HepG2 (cell line): ENCODE data around the gene PRR20G. TPM values are rescaled to one million over a fixed set of nuclear protein-coding genes. Genes with fewer than 3 reads are reported as not detected.

Source experiments
- ATAC-seq: fragments of 200-7000 bp; cut with Tn5 transposase; 3 replicates; pipeline ENCODE4 v1.9.1; 2020; ENCODE audit warnings: mild to moderate bottlenecking, moderate library complexity
- BruUV-seq: library from RNA; stranded (reverse); fragments of 400-500 nt; replicated peaks from 2 replicates; lab custom pipeline; 2021; lab: Mats Ljungman, UMichigan
- CTCF ChIA-PET: fragments of 300-600 bp; formaldehyde crosslinking; extraction: SDS; loops from one replicate; lab custom pipeline; 2021; ENCODE audit warnings: low total read pairs, inconsistent platforms, low intra/inter-chr PET ratio; lab: Yijun Ruan, JAX
- POLR2A ChIA-PET: fragments of 350-600 bp; sonication (Branson Sonifier 250); formaldehyde crosslinking; loops from one replicate; lab custom pipeline; 2020; ENCODE audit warnings: antibody characterized with exemption, inconsistent platforms; lab: Yijun Ruan, JAX
- DNase-seq: peaks from one replicate; pipeline ENCODE4 v3.0.0-alpha.2; 2015; ENCODE audit warnings: low spot score
- FAIRE-seq: peaks from 3 replicates; lab custom pipeline; 2011; peaks lifted over from hg19 to GRCh38; lab: Jason Lieb, UNC
- H2AFZ ChIP-seq: one replicate; pipeline ENCODE4 v1.6.1; 2011; ENCODE audit warnings: low read length, inconsistent platforms
- H3K27ac ChIP-seq: fragments of 300-600 bp; 3 replicates; pipeline ENCODE4 v1.8.0; 2011; ENCODE audit warnings: mixed run types, mild to moderate bottlenecking, mixed read lengths, low read length, inconsistent platforms; ENCODE audit not compliant: insufficient read depth; ENCODE audit errors: extremely low read length
- H3K27me3 ChIP-seq, 2 experiments: fragments of 200-600 bp in 1 of 2; 2 replicates in 1 of 2; 3 replicates in 1 of 2; pipeline versions ENCODE4 v1.6.0 to v1.8.0; 2011; ENCODE audit warnings: low read length in 2 of 2, mild to moderate bottlenecking in 2 of 2, moderate library complexity in 2 of 2, inconsistent platforms in 1 of 2; ENCODE audit not compliant: insufficient read depth in 2 of 2, control insufficient read depth in 1 of 2
- H3K36me3 ChIP-seq, 2 experiments: fragments of 200-600 bp in 1 of 2; replicated peaks in 1 of 2; 2 replicates in 1 of 2; 3 replicates in 1 of 2; pipeline versions ENCODE4 v1.5.1 to v1.8.0; 2011; ENCODE audit warnings: low read length in 2 of 2, inconsistent platforms in 1 of 2; ENCODE audit not compliant: insufficient read depth in 2 of 2, control insufficient read depth in 1 of 2
- H3K4me1 ChIP-seq: 2 replicates; pipeline ENCODE4 v1.5.1; 2012; ENCODE audit warnings: low read length, inconsistent platforms; ENCODE audit not compliant: insufficient read depth
- H3K4me2 ChIP-seq: 2 replicates; pipeline ENCODE4 v1.6.0; 2011; ENCODE audit warnings: low read depth, low read length, inconsistent platforms
- H3K4me3 ChIP-seq, 3 experiments: fragments of 200-600 bp in 1 of 3; sonication (generic), shearing (Covaris generic) in 1 of 3; replicated peaks in 1 of 3; 2 replicates each; pipeline ENCODE4 v1.5.1; 2011 to 2016; ENCODE audit warnings: low read length in 3 of 3, inconsistent platforms in 2 of 3, low read depth in 2 of 3, mild to moderate bottlenecking in 2 of 3, control low read depth in 1 of 3, mixed read lengths in 1 of 3; ENCODE audit not compliant: insufficient read depth in 1 of 3
- H3K79me2 ChIP-seq: one replicate; pipeline ENCODE4 v1.6.1; 2011; ENCODE audit warnings: low read length, inconsistent platforms; ENCODE audit not compliant: insufficient read depth
- H3K9ac ChIP-seq: 2 replicates; pipeline ENCODE4 v1.6.0; 2011; ENCODE audit warnings: mild to moderate bottlenecking, low read depth, low read length, inconsistent platforms; ENCODE audit not compliant: insufficient read depth
- H3K9me3 ChIP-seq: 2 replicates; pipeline ENCODE4 v1.5.1; 2012; ENCODE audit warnings: mild to moderate bottlenecking, low read length
- H4K20me1 ChIP-seq: 2 replicates; pipeline ENCODE4 v1.6.0; 2011; ENCODE audit warnings: inconsistent platforms, mild to moderate bottlenecking, low read length, moderate library complexity; ENCODE audit not compliant: insufficient read depth
- MAF1 ChIP-seq: sonication (generic); formaldehyde crosslinking; IDR thresholded peaks from 2 replicates; pipeline ENCODE4 v1.5.0; 2020; ENCODE audit warnings: missing genetic modification reagents, borderline replicate concordance
- MBD4 ChIP-seq: IDR thresholded peaks from 2 replicates; pipeline ENCODE4 v1.6.1; 2012; ENCODE audit warnings: low read length, inconsistent platforms, borderline replicate concordance
- ZNF224 ChIP-seq: sonication (generic); formaldehyde crosslinking; IDR thresholded peaks from 2 replicates; pipeline ENCODE4 v1.5.0; 2020; ENCODE audit warnings: mild to moderate bottlenecking, missing genetic modification reagents
- ZNF556 ChIP-seq: sonication (generic); formaldehyde crosslinking; IDR thresholded peaks from 2 replicates; pipeline ENCODE4 v1.4.0; 2020; ENCODE audit warnings: mild to moderate bottlenecking, missing genetic modification reagents, borderline replicate concordance
- WGBS: methylation state at CpG from one replicate; pipeline ENCODE4 v1.1.6; 2017; ENCODE audit warnings: low lambda C conversion rate; 5-methylcytosine and 5-hydroxymethylcytosine counted together
- in situ Hi-C: cut with HindIII; loops from 2 replicates; pipeline ENCODE4 v1.10.0; 2017; ENCODE audit warnings: low pct_unique_long_range_greater_than_20kb; ENCODE audit not compliant: extremely low pct_ligation_motif_present
- intact Hi-C: fragments of 100-400 bp; cut with micrococcal nuclease; formaldehyde crosslinking; loops from one replicate; pipeline ENCODE4 v1.10.0; 2022; ENCODE audit not compliant: unreplicated experiment
- polyA plus RNA-seq, 8 experiments: library from polyadenylated mRNA; depleted of rRNA in 3 of 8; stranded (reverse) in 7 of 8; unstranded in 1 of 8; fragments of >200 nt; fragmentation: Illumina TruSeq in 4 of 8; extraction: Trizol in 4 of 8; gene quantifications; 2 replicates each; pipeline versions ENCODE4 v1.2.1 to v1.2.3, GENCODE V29; 2011 to 2016; ENCODE audit warnings: low read depth in 4 of 8, missing spikeins in 1 of 8, mixed read lengths in 1 of 8; ENCODE audit not compliant: insufficient read depth in 1 of 8
- total RNA-seq, 5 experiments: library from RNA; depleted of rRNA; stranded (reverse); fragments of >200 nt; fragmentation: Illumina TruSeq; extraction: Trizol; gene quantifications; 2 replicates each; pipeline ENCODE4 v1.2.3, GENCODE V29; 2016; ENCODE audit warnings: low read depth in 1 of 5
- TF ChIP-seq, protein P1 (sequence below): sonication (generic); formaldehyde crosslinking; IDR thresholded peaks from 2 replicates; pipeline ENCODE4 v1.4.0; 2020; ENCODE audit warnings: missing genetic modification reagents
- TF ChIP-seq, protein P2 (sequence below): IDR thresholded peaks from 2 replicates; pipeline ENCODE4 v1.6.1; 2012; ENCODE audit warnings: low read depth, low read length, improper control_type of control experiment

Gene PRR20G
- total and polyA plus RNA-seq, 2 of the 13 experiments (the other 11 are each of a cell fraction or from before 2014, with no cell fraction given), result not detected

DNA sequence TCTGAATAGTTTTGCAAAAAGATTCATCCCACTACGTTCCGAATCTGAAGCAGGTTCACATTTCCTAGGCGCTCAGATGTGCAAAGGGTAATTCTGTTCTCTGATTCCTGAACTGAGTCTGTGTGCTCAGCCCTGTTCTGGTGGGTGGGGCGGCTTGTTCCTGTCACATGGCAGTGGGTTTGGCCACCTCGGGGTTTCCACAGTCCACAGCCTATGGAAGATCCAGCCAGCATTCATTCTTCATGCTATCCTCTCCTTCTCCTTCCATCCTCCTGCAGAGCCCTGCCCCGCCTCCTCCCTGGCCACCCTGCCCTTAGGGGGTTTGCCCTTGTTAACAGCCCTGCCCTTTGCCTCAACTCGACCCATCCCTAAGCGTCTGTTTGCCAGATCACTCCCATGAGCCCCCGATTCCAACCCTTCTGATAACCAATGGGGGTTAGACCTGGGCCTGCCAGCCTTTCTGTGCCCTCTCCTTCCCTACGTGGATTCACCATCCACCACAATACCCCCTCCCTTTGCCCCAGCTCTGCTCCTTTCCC is 31.0 kb downstream of the PRR20G start:
- 25% methylated on average over 10 of the region's 10 CpGs for WGBS

More for the DNA sequence above, 31.0 kb downstream of the PRR20G start:
- TF ChIP-seq ZNF224 (CRISPR knock-in tag) (no peak), MAF1 (CRISPR knock-in tag) (no peak), ZNF556 (no peak), MBD4 (no peak)
- TF ChIP-seq, protein P1, sequence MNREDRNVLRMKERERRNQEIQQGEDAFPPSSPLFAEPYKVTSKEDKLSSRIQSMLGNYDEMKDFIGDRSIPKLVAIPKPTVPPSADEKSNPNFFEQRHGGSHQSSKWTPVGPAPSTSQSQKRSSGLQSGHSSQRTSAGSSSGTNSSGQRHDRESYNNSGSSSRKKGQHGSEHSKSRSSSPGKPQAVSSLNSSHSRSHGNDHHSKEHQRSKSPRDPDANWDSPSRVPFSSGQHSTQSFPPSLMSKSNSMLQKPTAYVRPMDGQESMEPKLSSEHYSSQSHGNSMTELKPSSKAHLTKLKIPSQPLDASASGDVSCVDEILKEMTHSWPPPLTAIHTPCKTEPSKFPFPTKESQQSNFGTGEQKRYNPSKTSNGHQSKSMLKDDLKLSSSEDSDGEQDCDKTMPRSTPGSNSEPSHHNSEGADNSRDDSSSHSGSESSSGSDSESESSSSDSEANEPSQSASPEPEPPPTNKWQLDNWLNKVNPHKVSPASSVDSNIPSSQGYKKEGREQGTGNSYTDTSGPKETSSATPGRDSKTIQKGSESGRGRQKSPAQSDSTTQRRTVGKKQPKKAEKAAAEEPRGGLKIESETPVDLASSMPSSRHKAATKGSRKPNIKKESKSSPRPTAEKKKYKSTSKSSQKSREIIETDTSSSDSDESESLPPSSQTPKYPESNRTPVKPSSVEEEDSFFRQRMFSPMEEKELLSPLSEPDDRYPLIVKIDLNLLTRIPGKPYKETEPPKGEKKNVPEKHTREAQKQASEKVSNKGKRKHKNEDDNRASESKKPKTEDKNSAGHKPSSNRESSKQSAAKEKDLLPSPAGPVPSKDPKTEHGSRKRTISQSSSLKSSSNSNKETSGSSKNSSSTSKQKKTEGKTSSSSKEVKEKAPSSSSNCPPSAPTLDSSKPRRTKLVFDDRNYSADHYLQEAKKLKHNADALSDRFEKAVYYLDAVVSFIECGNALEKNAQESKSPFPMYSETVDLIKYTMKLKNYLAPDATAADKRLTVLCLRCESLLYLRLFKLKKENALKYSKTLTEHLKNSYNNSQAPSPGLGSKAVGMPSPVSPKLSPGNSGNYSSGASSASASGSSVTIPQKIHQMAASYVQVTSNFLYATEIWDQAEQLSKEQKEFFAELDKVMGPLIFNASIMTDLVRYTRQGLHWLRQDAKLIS, result no peak
- TF ChIP-seq, protein P2, sequence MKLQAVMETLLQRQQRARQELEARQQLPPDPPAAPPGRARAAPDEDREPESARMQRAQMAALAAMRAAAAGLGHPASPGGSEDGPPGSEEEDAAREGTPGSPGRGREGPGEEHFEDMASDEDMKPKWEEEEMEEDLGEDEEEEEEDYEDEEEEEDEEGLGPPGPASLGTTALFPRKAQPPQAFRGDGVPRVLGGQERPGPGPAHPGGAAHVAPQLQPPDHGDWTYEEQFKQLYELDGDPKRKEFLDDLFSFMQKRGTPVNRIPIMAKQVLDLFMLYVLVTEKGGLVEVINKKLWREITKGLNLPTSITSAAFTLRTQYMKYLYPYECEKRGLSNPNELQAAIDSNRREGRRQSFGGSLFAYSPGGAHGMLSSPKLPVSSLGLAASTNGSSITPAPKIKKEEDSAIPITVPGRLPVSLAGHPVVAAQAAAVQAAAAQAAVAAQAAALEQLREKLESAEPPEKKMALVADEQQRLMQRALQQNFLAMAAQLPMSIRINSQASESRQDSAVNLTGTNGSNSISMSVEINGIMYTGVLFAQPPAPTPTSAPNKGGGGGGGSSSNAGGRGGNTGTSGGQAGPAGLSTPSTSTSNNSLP, result no peak
- Histone ChIP-seq H3K9me3 (no peaks in the 10 kb centered on the region), H3K4me1 (no peaks in the 10 kb centered on the region), H3K79me2 (no peaks in the 10 kb centered on the region), H3K4me2 (no peak overlapping the region), H3K27me3 (peaks cover 3 to 35% of the 10 kb centered on the region in 2 experiments; a peak in 3 of 5 replicates), H3K27ac (no peak overlapping the region), H3K36me3 (no peaks in the 10 kb centered on the region), H2AFZ (no peak overlapping the region), H3K9ac (no peak overlapping the region), H3K4me3 (no peak overlapping the region), H4K20me1 (no peaks in the 10 kb centered on the region; the same call in 1 of the 2 replicates)
- BruUV-seq, result no TSS peak
- no peak for DNase-seq
- CTCF ChIA-PET, result no interaction called here
- ATAC-seq, result no peak
- intact Hi-C loops, result no loop called here
- no peak for FAIRE-seq
- in situ Hi-C loops, result loop anchor here (10.0 kb wide), 1 partner anchor 198 kb away; no protein-coding TSS in a partner anchor
- POLR2A ChIA-PET, result no interaction called here
